Measurements from ENCODE around the gene ALG12. TPM values are rescaled to one million over a fixed set of nuclear protein-coding genes. Genes with fewer than 3 reads are reported as not detected.

The ALG12 gene
- polyA plus RNA-seq, 1 donor from 2014 or later = 14.3 TPM

DNA sequence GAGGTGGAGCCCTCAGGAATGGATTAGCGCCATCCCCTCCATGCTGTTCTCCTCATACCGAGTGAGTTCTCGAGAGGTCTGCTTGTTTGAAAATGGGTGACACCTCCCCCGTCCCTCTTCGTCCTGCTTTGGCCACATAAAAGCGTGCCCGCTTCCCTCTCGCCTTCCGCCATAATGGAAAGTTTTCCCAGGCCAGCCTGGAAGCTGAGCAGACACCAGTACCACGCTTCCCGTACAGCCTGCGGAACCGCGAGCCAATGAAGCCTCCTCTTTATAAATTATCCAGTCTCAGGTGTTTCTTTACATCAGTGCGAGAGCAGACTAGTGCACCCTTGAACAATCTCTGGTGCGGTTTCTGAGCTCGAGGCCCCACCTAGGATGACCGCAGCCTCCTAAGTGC lies 12.8 kb downstream of the ALG12 start:
- Histone ChIP-seq H3K27ac (ENCODE audit: low read length) (no peak overlapping the region), H3K79me2 (replicated peaks; ENCODE audit: insufficient read depth, low read length) (no peaks in the 10 kb centered on the region), H3K9me3 (ENCODE audit: low read length) (no peaks in the 10 kb centered on the region), H2AFZ (ENCODE audit: low read depth, low read length) (no peak overlapping the region), H3K9me2 (ENCODE audit: insufficient read depth, low read length) (no peaks in the 10 kb centered on the region), H3K27me3 (ENCODE audit: insufficient read depth, low read depth, low read length) (no peaks in the 10 kb centered on the region), H3K4me2 (ENCODE audit: low read length) (no peak overlapping the region), H3K9ac (ENCODE audit: low read length) (no peak overlapping the region), H3F3A (ENCODE audit: insufficient read depth, low read length, poor library complexity, severe bottlenecking) (no peaks in the 10 kb centered on the region), H3K4me3 (ENCODE audit: low read length) (no peak overlapping the region), H4K20me1 (ENCODE audit: insufficient read depth) (no peaks in the 10 kb centered on the region), H3K36me3 (ENCODE audit: insufficient read depth, low read length) (peaks cover 10% of the 10 kb centered on the region)
- TF ChIP-seq, protein P1, sequence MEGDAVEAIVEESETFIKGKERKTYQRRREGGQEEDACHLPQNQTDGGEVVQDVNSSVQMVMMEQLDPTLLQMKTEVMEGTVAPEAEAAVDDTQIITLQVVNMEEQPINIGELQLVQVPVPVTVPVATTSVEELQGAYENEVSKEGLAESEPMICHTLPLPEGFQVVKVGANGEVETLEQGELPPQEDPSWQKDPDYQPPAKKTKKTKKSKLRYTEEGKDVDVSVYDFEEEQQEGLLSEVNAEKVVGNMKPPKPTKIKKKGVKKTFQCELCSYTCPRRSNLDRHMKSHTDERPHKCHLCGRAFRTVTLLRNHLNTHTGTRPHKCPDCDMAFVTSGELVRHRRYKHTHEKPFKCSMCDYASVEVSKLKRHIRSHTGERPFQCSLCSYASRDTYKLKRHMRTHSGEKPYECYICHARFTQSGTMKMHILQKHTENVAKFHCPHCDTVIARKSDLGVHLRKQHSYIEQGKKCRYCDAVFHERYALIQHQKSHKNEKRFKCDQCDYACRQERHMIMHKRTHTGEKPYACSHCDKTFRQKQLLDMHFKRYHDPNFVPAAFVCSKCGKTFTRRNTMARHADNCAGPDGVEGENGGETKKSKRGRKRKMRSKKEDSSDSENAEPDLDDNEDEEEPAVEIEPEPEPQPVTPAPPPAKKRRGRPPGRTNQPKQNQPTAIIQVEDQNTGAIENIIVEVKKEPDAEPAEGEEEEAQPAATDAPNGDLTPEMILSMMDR (IDR thresholded peaks at IDR 0.05; ENCODE audit: poor library complexity, severe bottlenecking) = no peak
- TF ChIP-seq RAD21 (conservative IDR thresholded peaks at IDR 0.05) (no peak), POLR2AphosphoS5 (IDR thresholded peaks at IDR 0.05) (no peak), MXI1 (conservative IDR thresholded peaks at IDR 0.05; ENCODE audit: poor library complexity, severe bottlenecking) (no peak), EZH2 (IDR thresholded peaks at IDR 0.05; ENCODE audit: borderline replicate concordance, insufficient read depth, low read length, poor library complexity, severe bottlenecking) (no peak), EP300 (conservative IDR thresholded peaks at IDR 0.05; ENCODE audit: poor library complexity, severe bottlenecking) (no peak), SMC3 (conservative IDR thresholded peaks at IDR 0.05; ENCODE audit: poor library complexity) (no peak), TAF1 (IDR thresholded peaks at IDR 0.05; ENCODE audit: low read depth) (no peak)
- TF ChIP-seq, protein P2, sequence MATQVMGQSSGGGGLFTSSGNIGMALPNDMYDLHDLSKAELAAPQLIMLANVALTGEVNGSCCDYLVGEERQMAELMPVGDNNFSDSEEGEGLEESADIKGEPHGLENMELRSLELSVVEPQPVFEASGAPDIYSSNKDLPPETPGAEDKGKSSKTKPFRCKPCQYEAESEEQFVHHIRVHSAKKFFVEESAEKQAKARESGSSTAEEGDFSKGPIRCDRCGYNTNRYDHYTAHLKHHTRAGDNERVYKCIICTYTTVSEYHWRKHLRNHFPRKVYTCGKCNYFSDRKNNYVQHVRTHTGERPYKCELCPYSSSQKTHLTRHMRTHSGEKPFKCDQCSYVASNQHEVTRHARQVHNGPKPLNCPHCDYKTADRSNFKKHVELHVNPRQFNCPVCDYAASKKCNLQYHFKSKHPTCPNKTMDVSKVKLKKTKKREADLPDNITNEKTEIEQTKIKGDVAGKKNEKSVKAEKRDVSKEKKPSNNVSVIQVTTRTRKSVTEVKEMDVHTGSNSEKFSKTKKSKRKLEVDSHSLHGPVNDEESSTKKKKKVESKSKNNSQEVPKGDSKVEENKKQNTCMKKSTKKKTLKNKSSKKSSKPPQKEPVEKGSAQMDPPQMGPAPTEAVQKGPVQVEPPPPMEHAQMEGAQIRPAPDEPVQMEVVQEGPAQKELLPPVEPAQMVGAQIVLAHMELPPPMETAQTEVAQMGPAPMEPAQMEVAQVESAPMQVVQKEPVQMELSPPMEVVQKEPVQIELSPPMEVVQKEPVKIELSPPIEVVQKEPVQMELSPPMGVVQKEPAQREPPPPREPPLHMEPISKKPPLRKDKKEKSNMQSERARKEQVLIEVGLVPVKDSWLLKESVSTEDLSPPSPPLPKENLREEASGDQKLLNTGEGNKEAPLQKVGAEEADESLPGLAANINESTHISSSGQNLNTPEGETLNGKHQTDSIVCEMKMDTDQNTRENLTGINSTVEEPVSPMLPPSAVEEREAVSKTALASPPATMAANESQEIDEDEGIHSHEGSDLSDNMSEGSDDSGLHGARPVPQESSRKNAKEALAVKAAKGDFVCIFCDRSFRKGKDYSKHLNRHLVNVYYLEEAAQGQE (IDR thresholded peaks at IDR 0.05; ENCODE audit: borderline replicate concordance) = no peak

DNA sequence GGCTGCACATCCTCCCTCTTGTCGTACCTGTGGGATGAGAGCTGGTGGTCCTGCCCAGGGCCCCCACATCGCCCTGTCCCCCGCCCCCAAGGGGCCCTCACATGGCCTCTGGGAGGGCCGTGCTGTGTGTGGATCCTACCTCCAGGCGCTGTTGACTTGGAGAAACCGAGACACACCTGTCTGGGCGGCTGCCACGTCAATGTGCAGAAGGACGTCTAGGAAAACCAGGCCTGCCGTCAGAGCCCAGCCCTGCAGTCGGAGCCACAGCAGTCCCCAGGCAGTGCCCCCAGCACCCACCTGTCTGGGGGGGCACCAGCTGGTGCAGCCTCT lies 14.2 kb downstream of the ALG12 start:
- Histone ChIP-seq H3K9me2 (ENCODE audit: insufficient read depth, low read length) (no peaks in the 10 kb centered on the region), H3K36me3 (ENCODE audit: insufficient read depth, low read length) (peaks cover 10% of the 10 kb centered on the region), H3K4me3 (ENCODE audit: low read length) (no peak overlapping the region), H3F3A (ENCODE audit: insufficient read depth, low read length, poor library complexity, severe bottlenecking) (no peaks in the 10 kb centered on the region), H3K9ac (ENCODE audit: low read length) (no peak overlapping the region), H4K20me1 (ENCODE audit: insufficient read depth) (no peaks in the 10 kb centered on the region), H3K27ac (ENCODE audit: low read length) (no peak overlapping the region), H3K4me2 (ENCODE audit: low read length) (no peak overlapping the region), H3K9me3 (ENCODE audit: low read length) (no peaks in the 10 kb centered on the region), H3K79me2 (replicated peaks; ENCODE audit: insufficient read depth, low read length) (no peaks in the 10 kb centered on the region), H2AFZ (ENCODE audit: low read depth, low read length) (no peak overlapping the region), H3K27me3 (ENCODE audit: insufficient read depth, low read depth, low read length) (no peaks in the 10 kb centered on the region)
- TF ChIP-seq EP300 (conservative IDR thresholded peaks at IDR 0.05; ENCODE audit: poor library complexity, severe bottlenecking) = no peak

Data from neural cell (in vitro differentiated cells).